Common myeloid progenitor, CD34-positive (primary cell): ENCODE measurements around the gene GRID1.
A peak's percentile ranks its signal among the peaks of the same experiment; 100 is the strongest.

ENCODE experiments used
- CTCF ChIA-PET: fragments of 350-600 bp; sonication (Branson Sonifier 250); formaldehyde crosslinking; loops from one replicate; lab custom pipeline; 2021; ENCODE audit warnings: antibody characterized with exemption; lab: Charles Lee
- POLR2A ChIA-PET: fragments of 350-600 bp; sonication (Branson Sonifier 250); formaldehyde crosslinking; loops from one replicate; lab custom pipeline; 2021; ENCODE audit warnings: antibody characterized with exemption; lab: Charles Lee
- DNase-seq, 3 donors: peaks; one replicate each; pipeline versions ENCODE4 v3.0.0 to v3.0.0-alpha.2; 2013
- H3K27ac ChIP-seq, 2 experiments: 1 replicate in 1 of 2; 2 replicates in 1 of 2; pipeline ENCODE4 v1.7.0; 2013; ENCODE audit warnings: inconsistent platforms in 2 of 2, low read length in 2 of 2, mild to moderate bottlenecking in 2 of 2, low read depth in 1 of 2, moderate library complexity in 1 of 2; ENCODE audit not compliant: severe bottlenecking in 2 of 2, insufficient read depth in 1 of 2, poor library complexity in 1 of 2
- H3K27me3 ChIP-seq, 5 experiments: replicated peaks in 2 of 5; 1 replicate in 3 of 5; 2 replicates in 2 of 5; pipeline versions ENCODE4 v1.6.1 to v1.7.0; 2013; ENCODE audit warnings: low read length in 4 of 5, mild to moderate bottlenecking in 2 of 5, moderate library complexity in 2 of 5, inconsistent platforms in 1 of 5; ENCODE audit not compliant: insufficient read depth in 5 of 5, control insufficient read depth in 4 of 5
- H3K36me3 ChIP-seq, 4 experiments: 1 replicate in 2 of 4; 2 replicates in 2 of 4; pipeline versions ENCODE4 v1.6.1 to v1.7.0; 2013; ENCODE audit warnings: low read length in 3 of 4, control low read depth in 1 of 4, mild to moderate bottlenecking in 1 of 4; ENCODE audit not compliant: control insufficient read depth in 4 of 4, insufficient read depth in 4 of 4
- H3K4me1 ChIP-seq, 4 experiments: 1 replicate in 3 of 4; 2 replicates in 1 of 4; pipeline versions ENCODE4 v1.6.1 to v1.7.1; 2013; ENCODE audit warnings: low read length in 3 of 4, mild to moderate bottlenecking in 3 of 4, control low read depth in 1 of 4, inconsistent platforms in 1 of 4, moderate library complexity in 1 of 4; ENCODE audit not compliant: control insufficient read depth in 4 of 4, insufficient read depth in 4 of 4; ENCODE audit errors: control extremely low read depth in 1 of 4
- H3K4me3 ChIP-seq, 7 experiments: 1 replicate in 4 of 7; 2 replicates in 3 of 7; pipeline versions ENCODE4 v1.5.1 to v1.7.0; 2013; ENCODE audit warnings: mild to moderate bottlenecking in 7 of 7, low read length in 6 of 7, moderate library complexity in 6 of 7, inconsistent platforms in 2 of 7, low read depth in 2 of 7, control low read depth in 1 of 7; ENCODE audit not compliant: insufficient read depth in 4 of 7, control insufficient read depth in 1 of 7; ENCODE audit errors: extremely low read depth in 1 of 7
- H3K9me3 ChIP-seq, 5 experiments: 1 replicate in 4 of 5; 2 replicates in 1 of 5; pipeline versions ENCODE4 v1.6.1 to v1.7.1; 2013; ENCODE audit warnings: low read length in 4 of 5, mild to moderate bottlenecking in 2 of 5, inconsistent platforms in 1 of 5, low read depth in 1 of 5, moderate library complexity in 1 of 5; ENCODE audit not compliant: control insufficient read depth in 4 of 5, insufficient read depth in 2 of 5; ENCODE audit errors: control extremely low read depth in 1 of 5
- WGBS: methylation state at CpG from one replicate; pipeline ENCODE4 v1.1.5; 2013; ENCODE audit not compliant: insufficient coverage; 5-methylcytosine and 5-hydroxymethylcytosine counted together

GRID1 gene

GRCh38 chr10:85787393-85787792 lies 579.2 kb downstream of the GRID1 start:
- Histone ChIP-seq H3K27me3 (no peaks in the 10 kb centered on the region), H3K36me3 (no peaks in the 10 kb centered on the region), H3K4me3 (no peak overlapping the region), H3K4me1 (no peaks in the 10 kb centered on the region), H3K9me3 (no peaks in the 10 kb centered on the region), H3K27ac (no peak overlapping the region)
- DNase-seq: no peak
- WGBS: 91% methylated on average over 5 of the region's 5 CpGs
- CTCF ChIA-PET: no interaction called here
- POLR2A ChIA-PET: no interaction called here

DNA sequence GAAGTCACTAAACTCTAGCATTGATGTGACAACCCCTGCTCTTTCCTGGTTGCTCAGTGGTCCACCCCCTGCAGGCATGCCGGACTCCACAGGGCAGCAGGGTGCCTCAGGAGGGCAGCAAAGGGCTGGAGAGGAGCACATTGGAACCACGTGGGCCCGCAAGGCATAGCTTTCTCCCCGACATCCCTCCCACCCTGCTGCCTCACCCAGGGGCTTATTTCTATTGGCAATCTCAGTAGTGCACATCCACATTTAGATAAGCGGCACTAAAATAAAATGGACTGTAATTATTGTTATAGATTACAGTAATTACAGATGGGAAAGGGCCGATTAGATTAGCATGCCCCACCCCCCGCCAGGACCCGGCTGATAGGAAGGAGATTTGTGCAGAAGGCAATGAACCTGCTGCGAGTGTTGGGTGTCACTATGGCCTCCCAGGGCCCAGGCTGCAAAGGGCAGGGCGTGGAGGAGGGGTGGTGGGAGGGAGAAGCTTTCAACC lies 580.1 kb downstream of the GRID1 start:
- WGBS: 88% methylated on average over 6 of the region's 10 CpGs
- POLR2A ChIA-PET: no interaction called here
- no peak overlapping the region for H3K27ac ChIP-seq

DNA sequence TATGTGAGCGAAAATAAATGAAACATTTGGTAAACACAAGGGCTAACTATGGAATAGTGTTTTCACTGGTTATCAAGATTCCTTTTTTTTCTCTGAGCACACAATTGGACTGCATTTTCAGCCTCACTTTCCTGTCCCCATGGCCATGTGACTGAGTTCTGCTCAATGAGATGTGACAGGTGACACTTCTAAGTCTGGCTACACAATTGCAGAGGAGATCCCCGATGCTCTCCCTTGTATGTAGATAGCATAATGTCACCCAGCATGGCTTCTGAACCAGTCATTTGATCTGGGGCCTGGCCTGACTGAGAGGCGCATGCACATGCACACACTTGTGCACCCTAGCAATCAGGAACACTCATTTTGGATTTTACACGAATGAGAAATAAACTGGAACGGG lies 581.8 kb downstream of the GRID1 start:
- H3K36me3 ChIP-seq: no peaks in the 10 kb centered on the region
- H3K27ac ChIP-seq: no peak overlapping the region
- no peaks in the 10 kb centered on the region for H3K27me3 ChIP-seq
- WGBS: 91% methylated on average over 3 of the region's 5 CpGs
- no peaks in the 10 kb centered on the region for H3K4me1 ChIP-seq
- no peaks in the 10 kb centered on the region for H3K9me3 ChIP-seq
- POLR2A ChIA-PET: no interaction called here
- no peak for DNase-seq
- no peak overlapping the region for H3K4me3 ChIP-seq
- CTCF ChIA-PET: no interaction called here

More for the DNA sequence above, 580.1 kb downstream of the GRID1 start:
- Histone ChIP-seq H3K4me3 (no peak overlapping the region), H3K9me3 (no peaks in the 10 kb centered on the region), H3K36me3 (no peaks in the 10 kb centered on the region), H3K4me1 (no peaks in the 10 kb centered on the region), H3K27me3 (no peaks in the 10 kb centered on the region)
- CTCF ChIA-PET: no interaction called here
- peak in 2 of 3 donors; percentile 1 to 11 for DNase-seq

DNA sequence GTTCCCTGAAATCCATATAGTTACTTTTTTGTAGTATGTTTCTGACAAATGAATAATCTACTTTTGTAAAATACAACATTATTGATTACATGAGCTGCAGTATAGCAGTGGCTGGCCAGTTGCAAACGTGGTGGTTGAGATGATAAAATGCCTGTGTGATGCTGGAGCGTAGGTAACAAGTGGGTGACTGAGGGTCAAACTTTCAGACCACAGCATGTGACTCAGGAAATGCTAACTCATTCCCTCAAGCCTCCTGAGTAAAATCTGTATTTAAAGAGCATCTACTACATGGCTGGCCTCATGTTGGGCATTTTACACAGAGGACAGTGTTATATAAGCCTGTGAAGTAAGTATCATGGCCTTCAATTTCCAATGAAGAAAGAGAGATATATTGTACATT lies 585.2 kb downstream of the GRID1 start:
- Histone ChIP-seq H3K27ac (no peak overlapping the region), H3K27me3 (peaks cover 0 to 2% (median 0%) of the 10 kb centered on the region in 5 experiments), H3K36me3 (no peaks in the 10 kb centered on the region), H3K4me1 (no peaks in the 10 kb centered on the region), H3K9me3 (peaks cover 0 to under 1% (median 0%) of the 10 kb centered on the region in 5 experiments), H3K4me3 (no peak overlapping the region)
- no CpG with 5 or more reads among the region's 2 CpGs for WGBS
- ChIA-PET POLR2A (no interaction called here), CTCF (no interaction called here)
- DNase-seq: no peak

GRCh38 chr10:85778074-85778473 lies 588.5 kb downstream of the GRID1 start:
- WGBS: 90% methylated on average over 2 of the region's 2 CpGs
- H3K36me3 ChIP-seq: no peaks in the 10 kb centered on the region
- no peak overlapping the region for H3K27ac ChIP-seq
- no peak for DNase-seq
- H3K4me3 ChIP-seq: no peak overlapping the region
- POLR2A ChIA-PET: no interaction called here
- CTCF ChIA-PET: no interaction called here
- peaks cover 0 to 1% (median 0%) of the 10 kb centered on the region in 5 experiments for H3K9me3 ChIP-seq
- peaks cover 0 to 2% (median 0%) of the 10 kb centered on the region in 5 experiments for H3K27me3 ChIP-seq
- no peaks in the 10 kb centered on the region for H3K4me1 ChIP-seq

DNA sequence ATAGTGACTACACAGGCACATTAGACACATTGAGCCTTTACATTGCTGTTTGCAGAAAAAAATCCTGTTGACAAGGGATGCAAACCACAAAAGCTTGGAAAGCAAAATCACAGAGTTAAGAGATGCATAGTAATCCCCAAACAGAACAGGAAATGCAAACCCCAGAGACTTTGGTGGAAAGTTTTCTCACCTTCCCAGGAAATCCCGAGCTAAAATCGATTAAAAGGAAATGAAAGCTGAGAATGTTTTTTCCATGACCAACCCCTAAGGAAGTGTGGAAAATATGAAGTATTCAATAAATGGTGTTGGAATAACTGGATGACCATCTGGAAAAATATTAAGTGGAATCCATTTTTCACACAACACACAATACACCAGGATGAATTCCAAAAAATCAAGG lies 598.7 kb downstream of the GRID1 start:
- POLR2A ChIA-PET: no interaction called here

DNA sequence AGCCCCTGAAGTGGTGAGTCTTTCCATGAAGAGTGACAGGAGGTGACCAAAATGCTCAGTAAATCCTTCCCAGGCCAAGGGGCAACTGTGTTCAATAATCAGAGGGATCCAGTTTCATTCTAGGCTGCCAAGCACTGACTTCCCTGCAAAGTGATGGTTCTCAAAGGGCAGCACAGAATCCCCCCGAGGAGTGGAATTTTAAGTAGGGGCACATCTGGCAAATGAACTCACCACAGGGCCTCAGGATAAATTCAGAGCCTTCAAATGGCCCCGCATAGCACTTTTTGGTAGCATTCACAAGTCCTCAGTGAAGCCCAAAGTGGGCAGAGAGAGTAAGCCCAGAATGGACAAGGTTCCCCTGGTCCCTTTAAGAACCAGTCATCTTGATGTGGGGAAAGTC lies 602.5 kb downstream of the GRID1 start:
- Histone ChIP-seq H3K9me3 (no peaks in the 10 kb centered on the region), H3K27ac (no peak overlapping the region), H3K36me3 (no peaks in the 10 kb centered on the region), H3K4me3 (no peak overlapping the region), H3K4me1 (no peaks in the 10 kb centered on the region), H3K27me3 (no peaks in the 10 kb centered on the region)
- ChIA-PET CTCF (no interaction called here), POLR2A (no interaction called here)
- 94% methylated on average over 2 of the region's 2 CpGs for WGBS
- DNase-seq: no peak

More for the DNA sequence above, 598.7 kb downstream of the GRID1 start:
- 60% methylated on average over 1 of the region's 2 CpGs for WGBS
- no peak for DNase-seq
- H3K27me3 ChIP-seq: no peaks in the 10 kb centered on the region
- H3K9me3 ChIP-seq: no peaks in the 10 kb centered on the region
- H3K4me3 ChIP-seq: no peak overlapping the region
- H3K27ac ChIP-seq: no peak overlapping the region
- CTCF ChIA-PET: no interaction called here
- H3K4me1 ChIP-seq: no peaks in the 10 kb centered on the region
- H3K36me3 ChIP-seq: no peaks in the 10 kb centered on the region
